ENCODE data around the gene ATP8A2. TPM values are rescaled to one million over a fixed set of nuclear protein-coding genes. Genes with fewer than 3 reads are reported as not detected.
"Not testable (repeated sequence)": the region's sequence is repeated elsewhere in the genome, so short reads cannot be mapped to it uniquely, and the experiment has no call there.

ATP8A2 gene
- total RNA-seq, 1 donor from 2014 or later: 39.1 TPM

- no peak for DNase-seq (ENCODE audit: low spot score in 2 of 2, unreplicated experiment in 2 of 2)
- Mint-ChIP-seq H3K4me1 (peaks cover 13% of the 10 kb centered on the region), H3K27ac (no peak overlapping the region), H3K4me3 (no peak overlapping the region), H3K27me3 (ENCODE audit: low read depth) (peaks cover 5% of the 10 kb centered on the region), H3K36me3 (no peaks in the 10 kb centered on the region), H3K9me3 (no peaks in the 10 kb centered on the region)
- no peak for TF ChIP-seq CTCF (IDR thresholded peaks at IDR 0.05; ENCODE audit: unreplicated experiment)
Measured at GRCh38 chr13:26061947-26062346, 690.2 kb downstream of the ATP8A2 start.

GRCh38 chr13:26062853-26063444 is 691.2 kb downstream of the ATP8A2 start:
- Mint-ChIP-seq H3K9me3 (no peaks in the 10 kb centered on the region), H3K27ac (no peak overlapping the region), H3K27me3 (ENCODE audit: low read depth) (peaks cover 1% of the 10 kb centered on the region), H3K4me1 (peaks cover 13% of the 10 kb centered on the region), H3K36me3 (no peaks in the 10 kb centered on the region), H3K4me3 (no peak overlapping the region)
- DNase-seq (ENCODE audit: low spot score in 2 of 2, unreplicated experiment in 2 of 2): no peak
- peak; percentile 46 for TF ChIP-seq CTCF (IDR thresholded peaks at IDR 0.05; ENCODE audit: unreplicated experiment)

- H3K36me3 Mint-ChIP-seq; DNase-seq (ENCODE audit: low spot score in 2 of 2, unreplicated experiment in 2 of 2); H3K9me3 Mint-ChIP-seq; H3K4me3 Mint-ChIP-seq; H3K27me3 Mint-ChIP-seq (ENCODE audit: low read depth); H3K4me1 Mint-ChIP-seq; H3K27ac Mint-ChIP-seq: not testable (repeated sequence)
Measured at GRCh38 chr13:26066492-26066891, 694.7 kb downstream of the ATP8A2 start.

- Mint-ChIP-seq H3K27ac (no peak overlapping the region), H3K36me3 (no peaks in the 10 kb centered on the region)
Measured at GRCh38 chr13:26067601-26068000, 695.8 kb downstream of the ATP8A2 start.

GRCh38 chr13:26068372-26068771 is 696.6 kb downstream of the ATP8A2 start:
- not testable (repeated sequence) for H3K27me3 Mint-ChIP-seq (ENCODE audit: low read depth); H3K27ac Mint-ChIP-seq; DNase-seq (ENCODE audit: low spot score in 2 of 2, unreplicated experiment in 2 of 2); H3K4me1 Mint-ChIP-seq; H3K36me3 Mint-ChIP-seq; H3K9me3 Mint-ChIP-seq; H3K4me3 Mint-ChIP-seq

More at GRCh38 chr13:26067601-26068000, 695.8 kb downstream of the ATP8A2 start:
- Mint-ChIP-seq H3K4me3 (no peak overlapping the region), H3K4me1 (no peaks in the 10 kb centered on the region), H3K27me3 (ENCODE audit: low read depth) (peaks cover 3% of the 10 kb centered on the region), H3K9me3 (no peaks in the 10 kb centered on the region)
- no peak for DNase-seq (ENCODE audit: low spot score in 2 of 2, unreplicated experiment in 2 of 2)
- no peak for TF ChIP-seq CTCF (IDR thresholded peaks at IDR 0.05; ENCODE audit: unreplicated experiment)

- not testable (repeated sequence) for H3K36me3 Mint-ChIP-seq; DNase-seq (ENCODE audit: low spot score in 2 of 2, unreplicated experiment in 2 of 2); H3K27me3 Mint-ChIP-seq (ENCODE audit: low read depth); H3K9me3 Mint-ChIP-seq; H3K27ac Mint-ChIP-seq; H3K4me3 Mint-ChIP-seq; H3K4me1 Mint-ChIP-seq
Measured at GRCh38 chr13:26069642-26070041, 697.9 kb downstream of the ATP8A2 start.

GRCh38 chr13:26071691-26072090 is 699.9 kb downstream of the ATP8A2 start:
- H3K4me1 Mint-ChIP-seq: peaks cover 12% of the 10 kb centered on the region
- no peak for TF ChIP-seq CTCF (IDR thresholded peaks at IDR 0.05; ENCODE audit: unreplicated experiment)
- H3K9me3 Mint-ChIP-seq: no peaks in the 10 kb centered on the region
- H3K27ac Mint-ChIP-seq: no peak overlapping the region
- peaks cover 2% of the 10 kb centered on the region for H3K27me3 Mint-ChIP-seq (ENCODE audit: low read depth)
- DNase-seq (ENCODE audit: low spot score in 2 of 2, unreplicated experiment in 2 of 2): no peak
- no peaks in the 10 kb centered on the region for H3K36me3 Mint-ChIP-seq
- H3K4me3 Mint-ChIP-seq: no peak overlapping the region

Measured in mesothelial cell of epicardium (in vitro differentiated cells).